ENCODE data around the gene TTC28.
"Not testable (repeated sequence)": the region's sequence is repeated elsewhere in the genome, so short reads cannot be mapped to it uniquely, and the experiment has no call there.

The TTC28 gene

DNA sequence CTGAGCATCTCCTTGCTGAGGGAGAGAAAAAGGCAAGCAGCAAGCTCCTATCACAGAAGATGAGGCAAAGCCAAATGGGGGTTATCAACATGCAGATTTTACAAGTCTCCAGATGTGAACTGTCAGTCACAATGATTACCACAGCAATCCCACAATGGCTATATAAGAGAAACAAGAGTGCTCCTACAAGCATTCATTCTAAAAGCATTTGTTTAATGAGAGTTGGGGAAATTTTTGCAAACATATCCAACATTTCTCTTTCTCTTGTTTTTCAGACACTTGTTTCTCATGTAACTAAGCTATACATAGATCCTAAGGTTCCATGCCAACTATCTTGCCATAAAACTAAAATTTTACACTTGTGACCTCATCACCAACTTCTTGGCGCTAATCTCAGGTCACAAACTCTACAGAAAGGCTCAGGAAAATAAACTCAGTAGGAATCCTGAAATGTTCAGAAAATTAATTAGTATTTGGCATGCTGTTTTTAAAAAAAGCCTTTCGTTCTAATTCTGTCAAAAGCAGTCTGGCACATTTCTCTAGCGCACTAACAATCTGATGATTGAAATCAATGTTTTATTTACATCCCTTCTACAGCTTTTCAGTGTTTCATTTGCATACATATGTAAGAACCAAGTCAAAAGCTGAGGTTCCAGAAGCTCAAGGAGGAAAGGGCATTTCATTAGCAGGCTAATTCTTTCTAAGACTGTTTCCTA, 199.5 kb downstream of the TTC28 start:
- DNase-seq, result peak in 1 of 2 donors; percentile 16

DNA sequence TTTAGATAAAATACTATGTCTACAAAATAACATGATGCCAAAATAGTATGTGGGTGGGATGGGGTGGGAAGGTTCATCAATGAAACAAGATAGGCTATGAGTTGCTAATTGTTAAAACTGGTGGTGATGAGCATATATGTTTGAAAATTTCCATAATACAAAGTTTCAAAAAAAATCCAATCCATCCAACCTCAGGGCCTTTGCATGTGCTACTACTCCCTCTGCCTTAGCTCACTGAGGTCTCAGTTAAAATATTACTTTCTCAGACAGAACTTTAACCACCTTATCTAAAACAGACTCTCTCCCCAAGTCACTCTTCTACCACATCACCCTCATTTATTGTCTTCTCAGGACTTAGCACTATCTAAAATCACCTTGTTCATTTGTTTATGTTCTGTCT, 201.1 kb downstream of the TTC28 start:
- DNase-seq, result no peak

DNA sequence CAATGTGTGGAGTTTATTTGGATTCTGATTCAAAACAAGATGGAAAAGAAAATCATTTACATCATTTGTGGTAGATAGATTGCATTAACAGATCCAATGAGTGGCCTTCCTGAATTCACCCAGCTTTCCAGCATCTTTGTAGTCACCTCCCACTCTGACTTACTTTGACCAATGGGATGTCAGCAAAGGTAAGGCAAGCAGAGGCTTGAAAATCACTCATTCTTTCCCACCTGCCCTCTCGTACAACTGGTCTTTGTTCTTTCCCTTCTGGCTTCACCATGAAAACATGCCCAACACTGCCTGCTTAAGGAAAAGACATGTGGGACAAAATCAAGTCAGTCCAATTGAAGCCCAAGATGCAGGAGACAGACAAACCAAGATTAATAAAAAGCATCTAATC, 202.1 kb downstream of the TTC28 start:
- DNase-seq, result no peak

DNA sequence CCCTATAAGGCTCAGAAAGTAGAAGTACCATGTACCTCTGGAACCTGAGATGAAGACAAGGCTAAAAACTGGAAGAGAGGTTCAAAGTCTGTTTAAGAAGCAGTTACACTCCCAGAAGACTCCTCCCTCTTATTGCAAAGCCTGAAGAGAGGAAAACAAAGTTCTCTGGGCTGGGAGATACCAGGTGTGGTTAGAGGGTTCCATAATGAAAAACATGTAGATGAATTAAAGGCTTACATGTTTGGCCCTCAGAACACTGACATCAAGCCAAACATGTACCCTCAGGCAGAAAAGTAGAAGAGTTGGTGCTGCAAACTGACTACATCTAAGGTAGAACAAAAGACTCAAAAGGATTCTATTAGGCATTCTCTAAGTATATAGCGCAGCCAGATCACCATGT, 205.3 kb downstream of the TTC28 start:
- no peak for DNase-seq

DNA sequence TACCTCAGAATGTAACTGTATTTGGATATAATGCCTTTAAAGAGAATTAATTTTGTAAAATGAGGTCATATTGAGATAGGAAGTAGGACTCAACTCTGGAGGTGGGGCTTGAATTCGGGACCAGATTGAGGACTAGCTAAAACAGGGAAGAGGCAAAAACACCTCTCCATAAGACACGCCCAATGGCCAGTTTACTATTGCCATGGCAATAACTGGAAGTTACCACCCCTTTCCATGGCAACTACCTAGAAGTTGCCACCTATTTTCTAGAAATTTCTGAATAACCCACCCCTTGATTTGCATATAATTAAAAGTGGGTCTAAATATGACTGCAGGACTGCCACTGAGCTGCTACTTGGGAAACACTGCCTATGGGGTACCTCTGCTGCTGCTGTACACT, 206.4 kb downstream of the TTC28 start:
- DNase-seq, result no peak

DNA sequence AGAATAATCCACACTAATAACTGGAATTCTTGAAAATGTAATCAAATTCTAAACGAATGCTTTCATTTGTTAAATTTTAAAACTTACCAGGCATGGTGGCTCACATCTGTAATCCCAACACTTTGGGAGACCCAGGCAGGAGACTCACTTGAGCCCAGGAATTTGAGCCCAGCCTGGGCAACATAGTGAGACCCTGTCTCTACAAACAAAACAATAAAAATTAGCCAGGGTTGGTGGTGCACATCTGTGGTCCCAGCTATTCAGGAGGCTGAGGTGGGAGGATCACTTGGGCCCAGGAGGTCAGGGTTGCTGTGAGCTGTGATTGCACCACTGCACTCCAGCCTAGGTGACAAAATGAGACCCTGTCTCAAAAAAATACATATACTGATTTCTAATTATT, 212.6 kb downstream of the TTC28 start:
- DNase-seq, result not testable (repeated sequence)

DNA sequence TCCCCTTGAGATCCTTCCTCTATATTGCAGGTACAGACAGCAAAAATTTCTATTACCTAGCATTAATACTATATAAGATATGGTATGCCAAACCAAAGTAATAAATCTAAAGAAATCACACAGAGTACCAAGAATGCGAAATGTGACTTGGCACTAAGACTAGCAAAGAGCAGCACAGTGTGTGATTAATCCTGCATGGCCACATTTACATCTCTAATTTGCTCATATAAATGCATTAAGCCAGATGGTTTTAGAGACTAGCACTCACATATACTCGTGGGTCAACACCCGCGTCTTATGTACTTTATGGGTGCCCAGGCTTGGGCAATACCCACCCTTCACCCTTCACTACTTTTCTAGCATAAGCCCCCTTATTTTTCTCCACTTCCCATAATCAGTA, 213.2 kb downstream of the TTC28 start:
- DNase-seq, result no peak

DNA sequence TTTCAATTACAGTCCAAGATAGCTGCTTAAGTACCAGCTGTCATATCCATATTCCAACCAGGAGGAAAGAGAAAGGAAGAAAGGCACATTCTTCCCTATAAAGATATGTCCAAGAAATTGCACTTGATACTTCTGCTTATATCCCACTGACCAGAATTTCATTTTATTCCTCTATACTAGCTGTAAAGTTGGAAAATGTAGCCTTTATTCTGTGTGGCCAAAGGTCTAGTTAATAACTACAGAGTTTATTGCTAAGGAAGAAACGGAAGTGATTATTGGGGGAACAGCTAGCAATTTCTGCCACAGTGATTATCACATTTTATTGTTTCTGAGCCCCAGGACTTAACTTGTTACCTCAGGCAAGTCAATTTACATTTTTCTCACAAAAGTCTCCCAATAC, 213.8 kb downstream of the TTC28 start:
- no peak for DNase-seq

DNA sequence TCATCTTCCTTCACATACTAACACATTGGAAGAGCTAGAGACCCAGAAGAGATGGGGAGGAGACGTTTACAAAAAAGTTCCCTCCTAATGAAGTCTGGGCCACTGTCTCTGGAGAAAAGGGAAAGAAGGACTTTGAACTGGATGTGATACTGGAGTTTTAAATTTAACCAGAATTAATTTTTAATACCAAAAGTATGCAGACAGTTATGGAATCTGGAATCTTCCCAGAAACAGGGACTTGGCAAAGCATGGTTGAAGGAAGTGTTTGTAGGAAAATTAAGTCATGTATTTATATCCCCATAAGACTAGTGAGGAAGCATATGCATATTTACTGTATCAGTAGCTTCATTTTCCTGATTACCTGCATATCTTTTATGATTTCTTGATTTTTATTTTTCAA, 215.5 kb downstream of the TTC28 start:
- no peak for DNase-seq

DNA sequence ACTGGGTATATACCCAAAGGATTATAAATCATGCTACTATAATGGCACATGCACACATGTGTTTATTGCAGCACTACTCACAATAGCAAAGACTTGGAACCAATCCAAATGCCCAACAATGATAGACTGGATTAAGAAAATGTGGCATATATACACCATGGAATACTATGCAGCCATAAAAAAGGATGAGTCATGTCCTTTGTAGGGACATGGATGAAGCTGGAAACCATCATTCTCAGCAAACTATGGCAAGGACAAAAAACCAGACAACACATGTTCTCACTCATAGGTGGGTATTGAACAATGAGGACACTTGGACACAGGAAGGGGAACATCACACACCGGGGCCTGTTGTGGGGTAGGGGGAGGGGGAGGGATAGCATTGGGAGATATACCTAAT, 216.2 kb downstream of the TTC28 start:
- DNase-seq, result not testable (repeated sequence)

DNA sequence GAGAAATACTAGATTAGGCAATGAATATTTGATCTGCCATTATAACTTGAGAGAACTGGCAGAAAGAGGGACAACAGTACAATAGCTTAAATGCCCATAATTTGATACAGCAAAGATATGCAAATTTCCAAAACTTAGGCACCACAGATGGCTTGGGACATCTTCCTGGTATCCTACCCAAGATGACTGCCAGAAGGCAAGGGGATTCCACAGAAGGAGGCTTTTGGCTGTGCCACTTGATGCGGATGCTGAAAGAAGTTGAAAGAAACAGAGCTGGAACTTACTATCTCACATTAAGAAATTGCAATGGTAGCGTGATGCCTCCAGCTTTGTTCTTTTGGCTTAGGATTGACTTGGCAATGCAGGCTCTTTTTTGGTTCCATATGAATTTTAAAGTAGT, 216.7 kb downstream of the TTC28 start:
- DNase-seq, result no peak

DNA sequence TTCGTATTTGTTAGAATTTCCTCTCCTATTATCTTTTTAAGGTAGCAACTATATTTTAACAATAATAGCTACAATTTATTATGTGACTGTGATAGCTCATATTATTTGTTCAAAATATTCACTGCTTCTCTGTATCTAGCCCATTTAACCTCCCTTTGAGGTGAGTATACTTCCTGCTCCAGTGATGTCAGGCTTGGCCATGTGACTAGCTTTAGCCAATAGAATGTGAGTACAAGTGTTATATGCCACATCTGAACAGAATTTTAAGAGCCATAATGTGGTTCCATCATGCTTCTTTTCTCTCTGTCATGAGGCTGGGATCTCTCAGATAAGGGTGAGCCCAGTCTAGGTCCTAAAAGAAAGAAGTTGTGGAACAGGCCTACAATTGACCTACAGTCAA, 217.6 kb downstream of the TTC28 start:
- DNase-seq, result no peak

DNA sequence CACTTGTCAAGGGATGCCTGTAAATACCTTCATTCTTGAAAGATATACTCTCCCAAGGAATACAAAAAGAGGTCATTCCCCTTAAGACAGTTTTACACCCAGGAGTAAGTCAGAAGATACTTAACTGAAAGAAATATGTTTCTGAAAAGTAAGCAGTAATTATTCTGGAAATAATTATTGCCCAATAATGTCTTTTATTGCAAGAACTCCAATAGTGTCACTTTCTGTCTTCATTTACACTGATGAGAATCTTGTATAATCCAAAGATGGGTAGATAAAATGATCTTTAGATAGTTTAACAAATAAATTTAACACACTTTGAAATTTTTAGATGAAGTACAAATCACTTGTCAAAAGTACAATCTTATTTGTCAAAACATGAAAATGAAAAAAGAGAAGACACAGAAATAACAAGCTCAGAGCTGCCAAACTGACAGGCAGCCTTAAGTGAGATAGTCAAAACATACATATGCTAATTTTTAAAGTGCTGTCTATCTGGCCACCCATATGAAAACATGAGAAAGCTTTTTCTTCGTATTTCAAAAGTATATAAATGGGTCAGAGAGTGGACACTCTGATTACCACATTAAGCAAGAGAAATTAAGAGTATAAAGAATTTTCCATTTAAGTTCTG, 225.1 kb downstream of the TTC28 start:
- DNase-seq, result no peak

DNA sequence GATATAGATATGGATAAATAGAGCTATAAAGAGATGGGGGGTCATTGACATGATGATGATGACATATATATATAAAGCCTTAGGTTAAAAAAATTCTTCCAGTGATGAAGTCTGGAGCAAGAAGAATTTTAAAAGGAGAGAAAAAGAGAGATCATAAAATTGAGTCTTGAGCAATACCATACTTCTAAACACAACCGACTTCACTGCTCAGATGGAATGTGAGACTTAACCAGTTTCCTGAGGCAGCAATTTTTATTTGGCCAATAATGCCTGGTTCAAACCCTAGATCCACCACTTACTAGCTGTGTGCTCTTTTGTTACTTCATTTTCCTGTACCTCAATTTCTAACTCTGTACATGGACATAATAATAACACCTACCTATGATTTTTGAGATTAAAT, 229.5 kb downstream of the TTC28 start:
- no peak for DNase-seq

DNA sequence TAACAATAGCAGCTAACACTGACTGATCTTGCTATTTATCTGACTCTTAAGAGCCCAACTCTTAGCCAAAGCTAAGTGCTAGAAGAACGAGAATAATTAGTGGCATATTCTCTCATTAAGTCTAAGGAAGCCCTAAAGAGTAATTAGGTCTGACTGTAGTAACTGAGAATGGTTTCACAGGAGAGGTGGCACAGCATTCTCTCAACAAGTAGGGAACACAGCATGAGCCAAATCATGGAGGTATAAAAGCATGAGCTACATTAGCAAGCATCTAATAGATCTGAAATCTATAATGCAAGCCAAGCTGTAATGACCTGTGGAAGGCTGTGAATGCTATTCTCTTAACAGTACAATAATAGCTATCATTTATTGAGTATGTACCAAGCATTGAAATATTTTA, 230.6 kb downstream of the TTC28 start:
- DNase-seq, result no peak

DNA sequence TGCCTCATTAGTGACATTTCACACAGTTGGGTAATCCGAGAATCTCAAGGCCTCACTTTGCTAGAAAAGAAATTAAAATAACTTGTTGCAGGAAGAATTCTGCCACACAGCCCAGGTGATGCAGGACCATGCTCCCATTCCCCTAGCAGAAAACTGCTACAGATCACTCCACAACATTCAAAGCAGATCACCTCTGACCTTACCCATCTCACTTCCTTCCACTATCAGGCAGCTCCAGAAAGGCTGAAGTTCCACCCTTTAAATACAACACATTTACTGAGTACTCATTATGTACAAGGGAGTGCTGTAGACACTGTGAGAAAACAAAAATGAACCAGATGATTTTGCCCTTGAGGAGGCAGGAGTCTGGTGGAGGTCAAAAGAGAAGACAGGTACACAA, 231.0 kb downstream of the TTC28 start:
- DNase-seq, result no peak

DNA sequence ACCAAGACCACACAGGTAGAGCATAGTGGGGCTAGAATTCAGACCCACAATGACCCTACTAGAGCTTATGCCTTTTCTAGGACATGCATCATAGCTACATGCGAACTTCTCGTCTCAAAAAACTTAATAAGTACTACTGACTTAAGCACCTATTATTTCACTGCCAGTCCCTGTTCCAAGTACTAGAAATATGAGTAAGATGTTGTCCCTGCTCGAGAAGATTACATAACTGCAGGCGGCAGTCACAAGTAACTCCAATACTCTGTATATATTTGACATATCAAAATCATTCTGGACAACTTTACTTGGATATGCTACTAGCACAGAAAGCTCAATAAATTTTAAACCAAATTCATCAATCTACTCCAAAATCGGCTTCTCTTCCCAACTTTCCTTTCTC, 235.0 kb downstream of the TTC28 start:
- DNase-seq, result no peak

DNA sequence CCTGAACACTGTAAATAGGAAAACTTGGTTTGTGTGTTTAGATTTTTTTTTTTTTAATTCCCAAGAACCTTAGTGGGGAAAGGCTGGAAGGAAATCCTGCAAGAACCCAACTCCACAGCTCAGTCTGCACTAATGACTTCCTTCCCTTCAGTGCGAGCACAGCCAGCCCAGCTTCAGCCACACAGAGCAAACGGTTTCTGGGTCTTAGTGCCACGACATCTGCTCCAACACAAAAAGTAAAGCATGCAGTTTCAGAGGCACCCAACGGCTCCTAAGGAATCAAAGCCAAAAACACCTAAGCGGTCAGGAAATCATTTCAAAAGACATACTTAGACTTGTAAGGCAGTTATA, 236.1 kb downstream of the TTC28 start:
- DNase-seq, result peak; percentile 48 to 83

DNA sequence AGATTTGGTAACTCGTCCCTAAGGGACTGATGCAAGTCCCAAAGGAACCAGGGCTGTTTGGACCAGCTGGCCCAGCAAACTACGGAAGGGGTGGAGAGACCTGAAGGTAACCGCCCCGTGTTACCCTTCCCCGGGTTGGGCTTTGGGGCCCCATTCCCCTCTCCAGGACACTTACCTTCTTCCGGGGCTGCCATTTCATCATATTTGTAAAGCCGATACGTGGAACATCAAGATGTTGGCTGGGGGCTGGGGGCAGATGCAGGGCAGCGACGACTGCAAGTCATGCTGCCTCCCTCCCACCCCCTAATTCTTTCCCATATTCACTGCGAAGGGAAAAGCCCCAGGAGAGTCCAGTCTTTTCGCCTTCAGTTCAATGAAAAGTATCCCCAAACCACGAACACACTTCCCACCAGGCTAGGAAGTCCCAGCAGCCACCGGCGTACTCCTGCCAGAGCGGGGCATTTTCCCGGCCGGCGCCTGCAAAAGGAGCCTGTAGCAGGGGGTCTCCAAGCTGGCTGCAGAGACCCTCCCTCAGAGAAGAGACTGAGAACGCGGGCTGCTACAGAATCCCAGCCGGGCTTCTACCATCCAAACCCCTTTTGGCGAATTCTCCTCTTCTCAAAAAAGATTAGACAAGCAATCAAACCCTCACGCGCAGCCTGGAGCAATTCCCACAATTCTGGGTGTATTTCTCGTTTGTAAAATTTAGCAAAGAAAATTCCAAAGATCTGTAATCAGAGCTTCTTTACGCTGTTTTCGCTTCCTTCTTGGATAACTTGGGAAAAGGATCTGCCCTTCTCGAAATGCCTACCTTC, 236.7 kb downstream of the TTC28 start:
- DNase-seq, result peak; percentile 48 to 53

DNA sequence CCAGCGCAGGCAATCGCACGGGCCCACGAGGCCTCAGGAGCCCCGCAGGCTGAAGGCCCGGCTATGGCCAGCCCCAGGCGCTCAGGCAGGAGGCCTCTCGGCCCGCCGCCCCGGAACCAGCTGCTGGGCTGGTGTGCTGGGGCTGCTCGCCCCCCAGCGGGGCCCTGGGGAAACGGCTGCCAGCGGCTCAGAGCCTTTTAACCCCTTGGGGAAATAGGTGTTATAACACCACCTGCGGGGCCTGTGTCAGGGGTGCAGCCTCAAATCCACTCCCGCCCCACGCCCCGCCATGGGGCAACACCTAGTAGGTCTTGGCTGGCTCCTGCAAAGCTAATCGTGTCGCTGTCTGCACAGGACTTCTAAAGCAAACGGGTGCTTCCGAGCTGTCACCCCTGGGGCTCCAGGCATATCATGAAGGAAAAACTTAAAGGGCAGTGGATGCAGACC, 237.4 kb downstream of the TTC28 start:
- peak; percentile 73 to 77 for DNase-seq

DNA sequence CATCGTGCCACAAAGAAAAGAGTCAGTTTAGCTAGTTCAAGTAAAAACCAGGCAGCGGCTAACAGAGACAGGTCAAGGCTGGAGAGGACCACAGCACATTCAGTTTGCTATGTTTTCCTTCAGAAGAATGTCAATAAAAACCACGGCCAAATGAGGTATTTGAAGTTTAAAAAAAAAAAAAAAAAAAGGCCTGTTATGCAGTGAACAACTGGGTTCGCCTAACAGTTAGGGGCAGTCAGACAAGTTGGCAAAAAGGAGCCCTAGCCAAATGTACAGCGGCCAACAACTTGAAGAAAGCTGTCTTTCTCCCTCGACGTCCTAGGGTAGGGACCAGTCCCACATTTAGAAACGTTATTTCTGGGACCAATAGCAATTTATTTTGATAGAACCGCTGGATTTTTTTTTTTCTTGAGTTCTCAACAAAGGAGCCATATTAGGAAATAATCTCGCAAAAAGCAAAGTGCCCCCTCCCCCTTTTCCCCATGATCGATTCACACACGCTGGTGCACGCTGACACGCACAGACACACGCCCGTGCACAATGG, 237.8 kb downstream of the TTC28 start:
- no peak for DNase-seq

DNA sequence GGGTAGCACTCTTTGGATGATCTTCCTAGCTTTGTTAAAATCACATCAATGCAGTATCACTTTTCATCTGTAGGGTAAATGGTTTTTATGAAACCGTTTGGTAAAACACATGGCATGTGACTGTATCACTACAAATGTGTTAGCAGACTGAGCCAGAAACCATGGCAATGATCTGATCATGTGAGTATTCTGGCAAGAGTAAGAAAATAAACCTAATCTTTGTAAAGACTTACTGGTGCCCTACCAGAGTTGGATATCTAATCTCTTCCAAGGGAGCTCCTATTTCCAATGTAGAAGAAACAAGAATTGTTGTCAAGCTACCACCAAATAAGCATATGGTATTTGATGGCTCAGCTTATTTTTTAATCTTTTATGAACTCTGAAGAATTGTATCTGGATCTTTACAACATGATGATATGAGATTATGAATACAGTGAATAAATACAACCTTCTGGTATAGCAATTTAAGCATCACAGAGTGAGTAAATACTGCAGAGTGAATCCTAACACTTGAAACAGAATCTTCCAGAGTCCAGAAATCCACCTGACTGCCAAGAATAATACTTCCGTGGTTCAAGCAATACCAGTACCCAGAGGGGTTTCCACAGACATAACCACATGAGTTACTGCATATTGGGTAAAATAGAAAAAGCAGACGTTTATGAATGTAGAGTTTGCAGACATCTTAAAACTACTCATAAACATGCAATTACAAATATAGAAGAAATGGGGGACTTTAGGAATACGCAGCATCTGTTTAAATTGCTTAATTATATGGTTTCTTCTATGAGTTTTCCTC, 238.8 kb downstream of the TTC28 start:
- DNase-seq, result no peak

Data from hippocampal formation (tissue), 2 donors.